Measurements from ENCODE around the gene PRMT5.

Gene PRMT5

GRCh38 chr14:22875748-22876319 is 53.3 kb downstream of the PRMT5 start:
- DNase-seq (ENCODE audit: low read depth): no peak

- DNase-seq (ENCODE audit: low read depth): no peak
Measured at GRCh38 chr14:22875003-22875747, 54.0 kb downstream of the PRMT5 start.

- no peak for DNase-seq (ENCODE audit: low read depth)
Measured at GRCh38 chr14:22872833-22873520, 56.2 kb downstream of the PRMT5 start.

GRCh38 chr14:22872033-22872832 is 56.9 kb downstream of the PRMT5 start:
- peak; percentile 54 for DNase-seq (ENCODE audit: low read depth)

- DNase-seq (ENCODE audit: low read depth): peak; percentile 44
Measured at GRCh38 chr14:22871224-22872032, 57.7 kb downstream of the PRMT5 start, which contains the start of gene LRP10. TSS of gene LRP10 (plus strand) at chr14:22871740. CDS start at chr14:22872304, 564 bp downstream.

- DNase-seq (ENCODE audit: low read depth): no peak
Measured at GRCh38 chr14:22870811-22871223, 58.4 kb downstream of the PRMT5 start.

Measured in stimulated activated CD8-positive, alpha-beta memory T cell treated with anti-CD3 and anti-CD28 coated beads, Interleukin-15, amount 100 ng/mL, for 1 hour (primary cell).